T-helper 2 cell treated with Interferon-gamma antibody and Interleukin-4, amounts not matched to agents 100 ng/mL and 5 ng/mL, for 36 hours (primary cell): ENCODE measurements around the gene ADAP1. TPM values are rescaled to one million over a fixed set of nuclear protein-coding genes. Genes with fewer than 3 reads are reported as not detected.

Experiments used
- intact Hi-C: fragments of 100-400 bp; cut with micrococcal nuclease; formaldehyde crosslinking; loops from one replicate; pipeline ENCODE4 v1.15.1; 2023
- total RNA-seq: library from RNA; stranded (reverse); gene quantifications from 2 replicates; pipeline ENCODE4 v1.2.3, GENCODE V29; 2022

The ADAP1 gene
- total RNA-seq, 1 donor from 2014 or later, result 25.0 TPM

DNA sequence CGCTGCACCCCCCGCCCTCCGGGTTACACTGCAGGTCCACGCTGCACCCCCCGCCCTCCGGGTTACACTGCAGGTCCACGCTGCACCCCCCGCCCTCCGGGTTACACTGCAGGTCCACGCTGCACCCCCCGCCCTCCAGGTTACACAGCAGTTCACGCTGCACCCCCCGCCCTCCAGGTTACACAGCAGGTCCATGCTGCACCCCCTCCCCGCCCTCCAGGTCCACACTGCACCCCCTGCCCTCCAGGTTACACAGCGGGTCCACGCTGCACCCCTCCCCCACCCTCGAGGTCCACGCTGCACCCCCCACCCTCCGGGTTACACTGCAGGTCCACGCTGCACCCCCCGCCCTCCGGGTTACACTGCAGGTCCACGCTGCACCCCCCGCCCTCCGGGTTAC is 30.4 kb downstream of the ADAP1 start:
- intact Hi-C loops, result loop anchor here (5.0 to 10.0 kb wide), 2 partner anchors 33 to 319 kb away; no protein-coding TSS in a partner anchor

DNA sequence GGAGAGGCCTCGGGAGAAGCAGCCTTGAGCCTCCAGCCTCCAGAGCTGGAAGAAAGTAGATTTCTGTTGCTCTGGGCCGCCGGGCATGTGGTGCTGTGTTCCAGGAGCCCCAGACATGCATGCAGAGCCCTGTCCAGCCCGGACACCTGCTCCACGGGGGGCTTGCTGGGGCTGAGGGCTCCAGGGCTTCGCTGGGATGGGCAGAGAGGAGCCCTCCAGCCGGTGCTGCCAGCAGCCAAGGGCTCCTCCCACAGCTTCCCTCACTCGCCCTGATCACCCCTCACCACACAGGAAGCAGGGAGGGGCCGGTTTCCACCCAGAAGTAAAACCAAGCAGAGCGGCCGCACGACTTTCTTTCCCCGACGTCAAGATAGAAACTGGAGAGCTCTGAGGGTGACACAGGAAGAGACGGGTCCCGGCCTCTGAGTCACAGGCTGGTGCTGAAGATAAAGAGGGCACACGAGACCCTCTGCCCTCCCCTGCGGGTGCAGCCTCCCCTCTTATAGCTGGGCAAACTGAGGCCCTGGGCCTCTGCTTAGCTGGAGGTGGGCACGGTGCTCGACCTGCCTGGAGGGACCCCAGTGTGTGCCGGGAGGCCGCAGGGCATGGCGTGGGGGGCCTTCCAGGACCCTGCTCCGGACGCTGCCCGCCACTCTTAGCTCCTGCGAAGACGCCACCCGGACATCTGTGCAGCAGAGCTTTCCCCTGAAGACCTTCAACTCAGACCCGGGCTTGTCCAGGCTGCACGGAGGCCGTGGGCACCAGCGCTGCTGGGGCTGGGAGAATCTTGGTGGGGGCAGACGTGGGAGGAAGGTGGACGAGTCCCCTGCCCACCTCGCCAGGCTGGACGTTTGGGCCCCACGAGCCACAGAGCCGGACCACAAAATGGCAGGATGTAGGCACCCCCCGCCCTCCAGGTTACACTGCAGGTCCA is 31.1 kb downstream of the ADAP1 start:
- intact Hi-C loops, result loop anchor here (1.0 to 10.0 kb wide), 8 partner anchors 13 to 319 kb away; partner anchors contain the start of genes COX19, GET4 and GPR146

- intact Hi-C loops, result loop anchor here (1.0 to 10.0 kb wide), 8 partner anchors 14 to 318 kb away; partner anchors contain the start of genes COX19, GET4 and GPR146
These were observed 32.0 kb downstream of the ADAP1 start for GRCh38 chr7:922334-923107.

DNA sequence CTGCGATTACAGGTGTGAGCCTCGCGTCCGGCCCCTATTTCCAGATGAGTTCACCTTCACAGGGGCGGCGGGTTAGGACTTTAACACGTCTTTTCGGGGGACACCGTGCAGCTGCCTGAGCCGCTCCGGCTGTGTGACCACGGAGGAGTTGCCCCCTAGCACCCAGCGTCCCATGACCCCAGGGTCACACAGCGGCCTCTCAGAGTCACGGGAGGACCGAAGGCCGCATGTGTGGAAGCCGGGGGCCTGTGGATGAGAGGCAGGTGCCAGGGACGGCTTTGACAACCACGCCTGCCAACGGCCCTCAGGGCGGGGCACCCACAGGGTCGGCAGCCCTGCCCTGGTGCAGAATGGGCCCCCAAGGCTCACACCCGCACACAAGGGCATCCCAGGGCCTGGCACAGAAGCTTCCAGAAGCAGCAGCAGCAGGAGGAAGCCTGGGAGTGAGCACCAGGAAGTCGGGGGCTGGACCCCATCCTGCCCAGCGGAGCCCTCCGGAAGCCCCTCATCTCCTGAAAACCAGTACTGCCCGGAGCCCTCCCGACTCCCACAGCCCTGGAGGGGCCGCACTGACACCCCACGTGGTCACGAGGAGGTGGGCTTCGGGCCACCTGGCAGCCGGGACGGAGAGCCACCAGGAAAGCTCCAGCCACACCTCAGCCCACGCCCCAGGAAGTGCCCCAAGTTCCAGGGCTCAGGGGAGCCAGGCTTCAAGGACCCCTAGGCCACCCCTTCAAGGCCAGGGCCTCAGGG is 32.7 kb downstream of the ADAP1 start:
- intact Hi-C loops, result loop anchor here (2.0 to 10.0 kb wide), 6 partner anchors 13 to 317 kb away; partner anchors contain the start of gene GPR146

DNA sequence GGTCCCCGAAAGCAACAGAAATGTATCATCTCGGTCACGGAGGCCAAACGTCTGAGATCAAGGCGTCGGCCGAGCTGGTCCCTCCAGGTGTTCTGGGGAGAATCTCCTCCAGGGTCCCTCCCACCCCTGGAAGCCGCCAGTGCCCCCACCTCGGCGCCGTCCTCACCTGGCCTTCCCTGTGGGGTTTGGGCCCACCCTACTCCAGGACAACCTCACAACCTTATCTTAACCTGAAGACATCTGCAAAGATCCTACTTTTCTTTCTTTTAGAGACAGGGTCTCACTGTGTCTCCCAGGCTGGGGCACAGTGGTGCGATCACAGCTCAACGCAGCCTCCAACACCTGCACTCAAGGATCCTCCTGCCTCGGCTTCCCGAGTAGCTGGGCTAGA is 33.4 kb downstream of the ADAP1 start:
- intact Hi-C loops, result loop anchor here (5.0 to 10.0 kb wide), 2 partner anchors 36 to 316 kb away; no protein-coding TSS in a partner anchor

GRCh38 chr7:920351-921070 is 34.0 kb downstream of the ADAP1 start:
- intact Hi-C loops, result loop anchor here (5.0 to 10.0 kb wide), 2 partner anchors 37 to 316 kb away; no protein-coding TSS in a partner anchor

GRCh38 chr7:919924-920341 is 34.5 kb downstream of the ADAP1 start:
- intact Hi-C loops, result loop anchor here (5.0 to 10.0 kb wide), 2 partner anchors 37 to 315 kb away; no protein-coding TSS in a partner anchor

DNA sequence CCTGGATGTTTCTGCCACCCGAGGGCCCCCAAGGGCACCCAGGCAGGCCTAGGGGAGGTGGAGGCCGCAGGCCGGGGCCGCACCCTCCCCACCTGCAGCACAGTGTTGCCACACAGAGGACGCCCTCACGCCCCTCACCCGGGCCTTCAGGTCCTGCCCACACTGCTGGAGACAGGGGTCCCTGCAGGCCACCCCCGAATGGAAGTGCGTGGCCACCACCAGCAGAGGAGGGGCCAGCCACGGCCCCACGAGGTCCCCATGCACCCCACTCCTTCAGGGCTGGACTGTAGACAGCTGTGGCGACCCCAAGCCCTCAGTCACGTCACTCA is 35.4 kb downstream of the ADAP1 start:
- intact Hi-C loops, result no loop called here

DNA sequence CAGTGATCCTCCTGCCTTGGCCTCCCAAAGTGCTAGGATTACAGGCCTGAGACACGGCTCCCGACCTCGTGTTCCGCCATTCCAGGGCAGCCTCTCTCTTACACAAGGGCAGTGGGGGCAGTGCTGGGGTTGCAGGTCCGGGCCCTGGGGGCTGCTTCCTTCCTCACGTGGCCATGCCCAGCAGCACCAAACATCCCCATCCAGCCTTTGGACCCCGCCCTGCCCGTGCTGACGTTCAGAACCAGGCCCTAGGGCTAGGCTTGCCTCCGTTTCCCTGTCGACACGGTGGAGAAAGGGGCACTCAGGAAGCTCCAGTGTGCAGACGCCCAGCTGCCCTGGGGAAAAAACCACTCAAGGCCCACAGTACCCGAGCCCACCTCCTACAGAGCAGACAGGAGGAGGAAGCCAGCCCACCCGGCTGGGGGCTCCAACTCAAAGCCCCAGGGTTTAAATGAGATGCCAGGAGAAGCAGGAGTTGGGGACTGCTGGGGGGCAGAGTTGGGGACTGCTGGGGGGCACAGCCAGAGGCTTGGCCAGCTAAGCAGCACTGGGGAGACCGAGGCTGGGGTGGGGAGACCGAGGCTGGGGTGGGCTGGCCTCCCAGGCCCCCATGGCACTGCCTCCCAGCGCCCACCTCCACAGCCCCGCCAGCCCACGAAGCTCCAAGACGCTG is 35.9 kb downstream of the ADAP1 start:
- intact Hi-C loops, result no loop called here

- intact Hi-C loops, result no loop called here
These were observed 36.4 kb downstream of the ADAP1 start for GRCh38 chr7:918118-918425.

GRCh38 chr7:917255-918117 is 37.0 kb downstream of the ADAP1 start:
- intact Hi-C loops, result no loop called here

GRCh38 chr7:916291-916941 is 38.1 kb downstream of the ADAP1 start:
- intact Hi-C loops, result no loop called here

GRCh38 chr7:915291-916218 is 38.9 kb downstream of the ADAP1 start:
- intact Hi-C loops, result no loop called here

DNA sequence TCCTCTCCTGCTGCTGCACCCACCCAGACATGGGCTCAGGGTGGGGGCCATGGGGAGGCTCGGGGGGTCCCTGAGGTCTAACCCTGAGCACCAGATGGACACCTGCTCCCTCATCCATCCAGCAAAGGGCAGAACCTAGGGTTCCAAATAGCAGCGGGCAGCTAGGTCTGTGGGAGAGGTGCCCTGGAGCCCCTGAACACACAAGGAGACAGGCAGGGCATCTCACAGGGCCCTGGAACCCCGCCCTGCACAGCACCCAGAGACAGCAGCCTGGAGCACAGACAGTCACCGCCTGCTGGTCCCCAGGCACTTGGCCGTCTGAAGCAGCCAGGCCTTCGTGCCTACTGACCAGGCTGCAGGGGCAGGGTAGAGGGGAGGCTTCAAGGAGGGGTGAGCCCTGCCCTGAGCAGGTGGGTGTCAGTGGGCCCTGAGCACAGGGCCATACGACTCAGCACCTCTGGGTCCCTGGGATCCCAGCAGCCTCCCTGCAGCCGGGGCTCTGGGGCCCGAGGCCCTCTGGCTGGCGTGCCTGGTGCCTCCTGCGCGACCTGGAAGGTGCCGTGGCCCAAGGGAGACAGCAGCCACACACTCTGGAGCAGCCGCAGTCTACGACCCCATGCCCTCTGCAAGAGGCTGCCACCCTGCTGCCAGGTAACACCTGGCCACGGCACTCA is 39.8 kb downstream of the ADAP1 start:
- intact Hi-C loops, result no loop called here

DNA sequence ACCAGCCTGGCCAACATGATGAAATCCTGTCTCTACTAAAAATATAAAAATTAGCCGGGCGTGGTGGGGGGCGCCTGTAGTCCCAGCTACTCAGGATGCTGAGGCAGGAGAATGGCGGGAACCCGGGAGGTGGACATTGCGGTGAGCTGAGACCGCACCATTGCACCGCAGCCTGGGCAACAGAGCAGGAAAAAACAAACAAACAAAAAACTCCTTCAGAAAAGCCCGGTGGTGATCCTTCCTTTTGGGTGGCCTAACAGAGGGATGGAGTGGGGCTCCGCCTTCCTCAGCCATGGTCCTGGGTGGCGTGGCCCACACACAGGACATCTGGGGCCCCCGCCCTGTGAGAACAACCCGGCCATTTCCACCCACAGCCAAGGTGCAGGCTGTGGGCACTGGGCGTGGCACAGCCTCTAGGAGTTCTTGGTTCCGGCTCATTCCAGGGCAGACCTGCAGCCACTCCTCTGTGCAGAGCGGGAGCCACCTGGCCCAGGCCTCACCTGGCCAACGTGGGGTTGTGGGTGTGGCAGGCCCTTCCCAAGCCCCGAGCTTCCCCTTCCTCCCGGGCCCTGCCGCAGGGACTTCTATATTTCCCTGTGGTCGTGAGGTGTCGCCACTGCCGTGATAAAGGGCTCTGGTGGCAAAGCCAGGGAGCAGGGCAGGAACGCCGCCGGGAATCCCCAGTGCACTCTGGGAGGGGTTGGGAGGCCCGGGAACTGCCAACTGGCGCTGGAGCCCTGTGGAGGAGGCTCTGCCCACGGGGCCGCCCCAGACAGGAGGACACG is 40.6 kb downstream of the ADAP1 start:
- intact Hi-C loops, result no loop called here
